Activated T-helper 1 cell treated with anti-CD3 and anti-CD28 coated beads, Interleukin-12 subunit alpha, Interleukin-12 subunit beta, Interleukin-2, Interleukin-4 antibody, amounts not matched to agents 30 ng/mL and 10 ng/mL and 1 ng/mL, durations not matched to agents 14 hours and 24 hours and 36 hours (primary cell): ENCODE data around the gene OSBPL6. TPM values are rescaled to one million over a fixed set of nuclear protein-coding genes. Genes with fewer than 3 reads are reported as not detected.
"Not testable (repeated sequence)": the region's sequence is repeated elsewhere in the genome, so short reads cannot be mapped to it uniquely, and the experiment has no call there.

Experiments
- DNase-seq: peaks from one replicate; pipeline ENCODE4 v3.0.0; 2021; ENCODE audit warnings: low spot score
- H3K27ac Mint-ChIP-seq: one replicate; pipeline ENCODE4 v1.8.0; 2021; ENCODE audit warnings: mild to moderate bottlenecking, mixed read lengths
- H3K27me3 Mint-ChIP-seq: one replicate; pipeline ENCODE4 v1.8.0; 2022; ENCODE audit warnings: mild to moderate bottlenecking, moderate library complexity, mixed read lengths; ENCODE audit not compliant: insufficient read depth
- H3K36me3 Mint-ChIP-seq: one replicate; pipeline ENCODE4 v1.8.0; 2021; ENCODE audit warnings: low read depth, mixed read lengths
- H3K4me1 Mint-ChIP-seq: one replicate; pipeline ENCODE4 v1.8.0; 2021; ENCODE audit warnings: low read depth, mixed read lengths
- H3K4me3 Mint-ChIP-seq: one replicate; pipeline ENCODE4 v1.8.0; 2021; ENCODE audit warnings: mild to moderate bottlenecking, moderate library complexity, mixed read lengths
- H3K9me3 Mint-ChIP-seq: one replicate; pipeline ENCODE4 v1.8.0; 2021; ENCODE audit warnings: mixed read lengths
- intact Hi-C: fragments of 100-400 bp; cut with micrococcal nuclease; formaldehyde crosslinking; loops from one replicate; pipeline ENCODE4 v1.15.1; 2024
- total RNA-seq: library from RNA; stranded (reverse); gene quantifications from 2 replicates; pipeline ENCODE4 v1.2.3, GENCODE V29; 2022

Gene OSBPL6
- total RNA-seq, 1 donor from 2014 or later = 1.9 TPM

- Mint-ChIP-seq H3K36me3 (peaks cover 2% of the 10 kb centered on the region), H3K4me3 (no peak overlapping the region), H3K27me3 (no peaks in the 10 kb centered on the region), H3K9me3 (no peaks in the 10 kb centered on the region), H3K27ac (no peak overlapping the region), H3K4me1 (peaks cover 48% of the 10 kb centered on the region)
- DNase-seq = no peak
- intact Hi-C loops = no loop called here
These were observed 207.7 kb downstream of the OSBPL6 start for GRCh38 chr2:178401994-178402437.

GRCh38 chr2:178403671-178404306 lies 209.5 kb downstream of the OSBPL6 start:
- intact Hi-C loops = loop anchor here (1.0 kb wide), 2 partner anchors 7 to 11 kb away; no protein-coding TSS in a partner anchor
- peaks cover 41% of the 10 kb centered on the region for H3K4me1 Mint-ChIP-seq
- peak overlapping the region; percentile 69 for H3K27ac Mint-ChIP-seq
- peak overlapping the region; percentile 63 for H3K4me3 Mint-ChIP-seq
- H3K36me3 Mint-ChIP-seq = peaks cover 2% of the 10 kb centered on the region
- H3K27me3 Mint-ChIP-seq = peaks cover 2% of the 10 kb centered on the region
- no peak for DNase-seq
- H3K9me3 Mint-ChIP-seq = no peaks in the 10 kb centered on the region

DNA sequence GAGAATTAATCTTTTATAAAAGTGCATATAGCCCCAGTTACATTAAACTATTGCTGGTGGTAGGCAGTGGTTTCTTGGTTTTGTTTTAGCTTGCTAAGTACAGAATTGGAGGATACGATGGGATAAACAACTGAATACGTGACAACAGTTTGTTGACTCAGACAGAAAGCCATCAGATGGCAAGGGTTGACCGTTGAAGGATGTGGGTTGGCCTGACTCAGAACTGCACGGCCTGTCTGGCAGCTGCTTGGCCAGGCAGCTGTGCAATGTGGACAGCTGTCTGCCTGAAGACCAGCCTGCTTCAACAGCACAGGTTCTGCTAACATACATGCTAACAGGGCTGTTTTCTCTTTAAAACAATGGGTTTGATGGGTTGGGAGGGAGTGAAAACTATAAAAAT lies 210.1 kb downstream of the OSBPL6 start:
- H3K9me3 Mint-ChIP-seq = no peaks in the 10 kb centered on the region
- H3K4me1 Mint-ChIP-seq = peaks cover 41% of the 10 kb centered on the region
- DNase-seq = peak; percentile 47
- peaks cover 2% of the 10 kb centered on the region for H3K27me3 Mint-ChIP-seq
- peaks cover 2% of the 10 kb centered on the region for H3K36me3 Mint-ChIP-seq
- intact Hi-C loops = loop anchor here (1.0 kb wide), 2 partner anchors 8 to 10 kb away; no protein-coding TSS in a partner anchor
- H3K27ac Mint-ChIP-seq = peak overlapping the region; percentile 69
- H3K4me3 Mint-ChIP-seq = peak overlapping the region; percentile 63

DNA sequence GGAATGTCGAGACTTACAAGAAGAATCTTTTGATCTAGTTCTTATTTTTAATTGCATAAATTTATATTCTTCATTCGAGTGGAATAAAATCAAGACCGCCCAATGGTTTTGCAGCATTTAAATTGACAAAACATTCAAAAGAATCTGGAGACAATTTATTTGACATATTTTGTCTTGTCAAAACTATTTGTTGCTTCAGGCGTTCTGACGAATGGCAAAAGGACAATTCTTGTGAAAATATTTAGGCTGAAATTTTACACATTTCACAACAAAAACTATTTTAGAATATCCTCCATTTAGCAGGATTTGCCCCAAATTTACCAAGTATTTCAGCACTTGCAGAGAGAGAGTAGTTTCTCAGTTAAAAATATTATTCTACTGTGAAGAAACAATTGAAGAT lies 214.9 kb downstream of the OSBPL6 start:
- H3K4me1 Mint-ChIP-seq = peaks cover 50% of the 10 kb centered on the region
- peaks cover 2% of the 10 kb centered on the region for H3K27me3 Mint-ChIP-seq
- no peaks in the 10 kb centered on the region for H3K9me3 Mint-ChIP-seq
- no peak overlapping the region for H3K27ac Mint-ChIP-seq
- H3K36me3 Mint-ChIP-seq = no peaks in the 10 kb centered on the region
- DNase-seq = no peak
- intact Hi-C loops = no loop called here
- H3K4me3 Mint-ChIP-seq = no peak overlapping the region

DNA sequence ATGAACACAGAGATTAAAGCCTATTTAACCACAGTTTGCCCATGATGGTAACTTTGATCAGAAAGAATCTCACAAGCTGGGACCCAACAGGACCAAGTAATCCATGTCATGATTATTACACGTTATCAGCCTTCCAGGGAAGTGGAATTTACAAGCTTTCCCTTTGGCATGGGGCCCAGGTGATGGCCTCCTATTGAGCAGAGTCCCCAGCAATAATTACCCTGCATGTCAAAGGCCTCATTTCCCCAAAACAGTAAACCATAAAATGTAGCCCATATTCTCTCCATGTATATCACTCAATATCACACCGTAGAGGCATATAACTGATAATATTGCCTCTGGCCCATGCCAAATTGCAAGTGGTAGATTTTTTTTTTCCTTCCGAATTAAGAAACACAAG lies 217.7 kb downstream of the OSBPL6 start:
- Mint-ChIP-seq H3K9me3 (no peaks in the 10 kb centered on the region), H3K27ac (no peak overlapping the region), H3K4me3 (no peak overlapping the region), H3K27me3 (peaks cover 2% of the 10 kb centered on the region), H3K4me1 (peaks cover 59% of the 10 kb centered on the region), H3K36me3 (no peaks in the 10 kb centered on the region)
- intact Hi-C loops = loop anchor here (5.0 kb wide), 1 partner anchor 110 kb away; no protein-coding TSS in a partner anchor
- DNase-seq = no peak

DNA sequence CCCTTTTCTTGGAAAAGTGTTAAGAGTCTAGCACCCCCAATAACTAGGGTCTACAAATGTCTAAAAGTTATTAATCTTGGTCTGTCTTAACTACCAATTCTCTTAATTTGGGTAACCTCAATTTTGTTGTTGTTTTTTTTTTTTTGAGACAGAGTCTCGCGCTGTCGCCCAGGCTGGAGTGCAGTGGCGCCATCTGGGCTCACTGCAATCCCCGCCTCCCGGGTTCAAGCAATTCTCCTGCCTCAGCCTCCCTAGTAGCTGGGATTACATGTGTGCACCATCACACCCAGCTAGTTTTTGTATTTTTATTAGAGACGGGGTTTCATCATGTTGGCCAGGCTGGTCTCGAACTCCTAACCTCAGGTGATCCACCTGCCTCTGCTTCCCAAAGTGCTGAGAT lies 218.1 kb downstream of the OSBPL6 start:
- Mint-ChIP-seq H3K27ac (peak overlapping the region; percentile 97), H3K4me1 (peaks cover 63% of the 10 kb centered on the region), H3K4me3 (peak overlapping the region; percentile 87)
- intact Hi-C loops = loop anchor here (5.0 kb wide), 1 partner anchor 110 kb away; no protein-coding TSS in a partner anchor
- H3K36me3 Mint-ChIP-seq, DNase-seq, H3K27me3 Mint-ChIP-seq, H3K9me3 Mint-ChIP-seq: not testable (repeated sequence)

DNA sequence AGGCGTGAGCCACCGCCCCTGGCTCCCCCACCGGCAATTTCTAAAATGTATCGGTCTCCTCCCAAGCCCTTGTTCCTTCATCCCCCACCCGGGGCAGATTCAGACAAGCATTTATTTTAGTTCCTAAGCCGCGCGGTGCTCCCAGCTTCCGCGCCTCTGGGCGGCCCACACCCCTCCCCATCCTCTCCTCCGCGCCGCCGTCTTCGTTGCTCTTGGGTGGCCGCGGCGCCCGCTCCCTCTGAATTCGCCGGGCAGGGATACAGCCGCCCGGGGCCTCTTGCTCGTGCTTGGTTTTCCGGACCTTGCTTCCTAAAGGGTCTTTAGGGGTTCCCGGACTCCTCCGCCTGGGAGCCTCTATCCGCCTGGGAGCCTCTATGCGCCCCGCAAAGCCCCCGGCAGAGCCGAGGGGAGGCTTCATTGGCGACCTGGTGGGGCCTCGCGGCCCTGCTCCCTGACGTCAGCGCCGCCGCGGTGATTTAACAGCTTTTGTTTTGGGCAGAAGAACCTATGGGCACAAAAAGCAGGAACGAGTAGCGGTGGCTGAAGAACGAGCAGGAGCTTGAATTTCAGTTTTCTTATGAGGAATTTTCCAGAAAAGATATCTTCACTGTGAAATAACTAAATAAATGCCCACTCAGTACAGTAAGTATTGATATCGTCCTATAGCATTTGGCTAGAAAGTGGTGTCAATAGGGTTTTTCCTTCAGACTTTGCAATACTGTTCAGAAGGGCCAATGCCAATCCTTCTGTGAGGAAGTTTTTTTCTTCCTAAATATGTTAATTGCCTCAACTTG lies 219.4 kb downstream of the OSBPL6 start:
- peaks cover 70% of the 10 kb centered on the region for H3K4me1 Mint-ChIP-seq
- peak; percentile 73 for DNase-seq
- intact Hi-C loops = loop anchor here (1.0 to 5.0 kb wide), 9 partner anchors 9 to 301 kb away; partner anchors contain the start of genes OSBPL6, PLEKHA3 and RBM45
- H3K27ac Mint-ChIP-seq = peak overlapping the region; percentile 97
- H3K27me3 Mint-ChIP-seq = no peaks in the 10 kb centered on the region
- no peaks in the 10 kb centered on the region for H3K36me3 Mint-ChIP-seq
- H3K4me3 Mint-ChIP-seq = peak overlapping the region; percentile 87
- H3K9me3 Mint-ChIP-seq = no peaks in the 10 kb centered on the region

DNA sequence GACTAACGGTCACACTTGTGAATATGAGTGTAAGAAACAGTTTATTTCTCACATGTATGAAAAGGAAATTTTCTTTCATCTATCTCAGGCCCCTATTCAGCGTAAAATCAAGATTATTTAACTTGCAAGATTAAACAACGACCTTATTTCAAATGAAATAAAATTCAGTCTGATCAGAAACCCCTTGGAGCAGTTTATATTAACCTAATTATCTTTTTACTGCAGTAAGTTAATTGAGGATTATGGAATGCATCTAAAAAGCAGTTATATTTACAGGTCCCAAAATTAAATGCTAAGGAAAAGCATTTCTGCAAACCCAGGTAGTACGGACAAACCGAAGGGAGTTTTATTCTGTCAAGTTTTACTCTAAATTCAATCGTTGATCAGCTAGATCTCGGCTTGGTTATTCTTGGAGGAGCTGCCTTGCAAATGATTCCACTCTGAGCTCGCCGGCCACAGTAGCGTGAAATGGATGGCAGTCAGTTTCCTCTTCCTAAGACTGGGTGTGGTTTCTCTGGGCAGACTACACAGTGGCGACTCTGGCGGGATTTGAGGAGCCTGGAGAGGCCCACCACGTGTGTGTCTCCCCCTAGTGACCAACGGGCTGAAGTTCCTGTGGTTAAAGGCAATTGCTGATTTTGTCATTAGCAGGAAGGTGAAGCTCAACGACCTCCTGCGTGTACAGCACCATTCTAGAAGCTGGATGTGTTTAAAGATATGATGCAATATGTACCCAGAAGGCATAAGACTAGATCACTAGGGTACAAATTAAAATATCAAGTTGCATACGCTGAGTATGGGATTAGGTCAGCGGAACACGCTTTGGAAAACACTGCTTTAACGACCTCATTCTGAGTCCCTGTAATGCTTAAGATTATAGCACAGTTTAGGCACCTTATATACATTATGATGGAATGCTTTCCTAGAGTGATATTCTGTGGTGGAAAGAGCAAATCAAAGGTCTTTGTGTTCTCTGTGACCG lies 220.2 kb downstream of the OSBPL6 start:
- H3K36me3 Mint-ChIP-seq = no peaks in the 10 kb centered on the region
- peak; percentile 76 for DNase-seq
- H3K27ac Mint-ChIP-seq = peak overlapping the region; percentile 97
- peaks cover 70% of the 10 kb centered on the region for H3K4me1 Mint-ChIP-seq
- intact Hi-C loops = loop anchor here (1.0 to 5.0 kb wide), 9 partner anchors 10 to 302 kb away; partner anchors contain the start of genes OSBPL6, PLEKHA3 and RBM45
- peak overlapping the region; percentile 87 for H3K4me3 Mint-ChIP-seq
- no peaks in the 10 kb centered on the region for H3K27me3 Mint-ChIP-seq
- H3K9me3 Mint-ChIP-seq = no peaks in the 10 kb centered on the region

DNA sequence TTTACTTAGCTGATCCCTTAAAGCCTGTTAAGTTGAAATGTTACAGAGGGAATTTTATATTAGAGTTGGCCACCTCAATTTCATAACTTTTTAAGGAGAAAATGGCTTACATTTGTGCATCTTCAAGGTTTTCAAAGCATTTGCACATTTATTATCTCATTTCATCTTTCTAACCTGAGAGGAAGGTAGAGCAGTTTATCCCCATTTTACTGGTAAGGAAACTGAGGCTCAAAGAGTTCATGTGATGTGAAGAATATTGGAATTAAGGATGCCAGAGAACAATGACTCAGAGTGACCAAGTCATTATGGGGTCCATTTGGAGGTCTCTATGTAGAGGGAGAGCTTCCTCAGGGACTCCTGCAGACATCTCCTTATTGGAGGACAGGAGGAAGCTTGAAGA lies 221.7 kb downstream of the OSBPL6 start:
- H3K27me3 Mint-ChIP-seq = no peaks in the 10 kb centered on the region
- intact Hi-C loops = loop anchor here (2.0 kb wide), 1 partner anchor 221 kb away; the partner anchor contains the start of gene OSBPL6

GRCh38 chr2:178417916-178418315 lies 223.6 kb downstream of the OSBPL6 start:
- intact Hi-C loops = no loop called here
- H3K4me1 Mint-ChIP-seq = peaks cover 49% of the 10 kb centered on the region
- H3K4me3 Mint-ChIP-seq = no peak overlapping the region
- no peaks in the 10 kb centered on the region for H3K27me3 Mint-ChIP-seq
- H3K9me3 Mint-ChIP-seq = no peaks in the 10 kb centered on the region
- no peak for DNase-seq
- H3K36me3 Mint-ChIP-seq = peaks cover 7% of the 10 kb centered on the region
- H3K27ac Mint-ChIP-seq = no peak overlapping the region

More for the DNA sequence above, 221.7 kb downstream of the OSBPL6 start:
- DNase-seq = no peak
- H3K27ac Mint-ChIP-seq = no peak overlapping the region
- peaks cover 59% of the 10 kb centered on the region for H3K4me1 Mint-ChIP-seq
- H3K4me3 Mint-ChIP-seq = no peak overlapping the region
- H3K36me3 Mint-ChIP-seq = peaks cover 2% of the 10 kb centered on the region
- no peaks in the 10 kb centered on the region for H3K9me3 Mint-ChIP-seq

GRCh38 chr2:178418426-178418825 lies 224.1 kb downstream of the OSBPL6 start:
- H3K4me1 Mint-ChIP-seq = peaks cover 44% of the 10 kb centered on the region
- no peak for DNase-seq
- H3K36me3 Mint-ChIP-seq = peaks cover 7% of the 10 kb centered on the region
- no peaks in the 10 kb centered on the region for H3K27me3 Mint-ChIP-seq
- H3K9me3 Mint-ChIP-seq = no peaks in the 10 kb centered on the region
- H3K4me3 Mint-ChIP-seq = no peak overlapping the region
- intact Hi-C loops = no loop called here
- H3K27ac Mint-ChIP-seq = no peak overlapping the region

- intact Hi-C loops = no loop called here
- no peaks in the 10 kb centered on the region for H3K9me3 Mint-ChIP-seq
- DNase-seq = no peak
- H3K27me3 Mint-ChIP-seq = no peaks in the 10 kb centered on the region
- H3K4me1 Mint-ChIP-seq = peaks cover 37% of the 10 kb centered on the region
- no peak overlapping the region for H3K27ac Mint-ChIP-seq
- peaks cover 12% of the 10 kb centered on the region for H3K36me3 Mint-ChIP-seq
- H3K4me3 Mint-ChIP-seq = no peak overlapping the region
These were observed 224.8 kb downstream of the OSBPL6 start for GRCh38 chr2:178419123-178419522.
